Mesenchymal stem cell (in vitro differentiated cells and primary cell): ENCODE measurements around the gene MYO9B.
A peak's percentile ranks its signal among the peaks of the same experiment; 100 is the strongest.

Source experiments
- DNase-seq: peaks from one replicate; pipeline ENCODE4 v3.0.0-alpha.2; 2013
- H2AFZ ChIP-seq: one replicate; pipeline ENCODE4 v1.6.1; 2013; ENCODE audit warnings: low read depth, mild to moderate bottlenecking, control low read depth, inconsistent platforms, low read length, moderate library complexity
- H2AK5ac ChIP-seq: 2 replicates; pipeline ENCODE4 v1.6.1; 2013; ENCODE audit warnings: low read length, moderate library complexity, mild to moderate bottlenecking, inconsistent platforms; ENCODE audit not compliant: severe bottlenecking
- H2BK120ac ChIP-seq: one replicate; pipeline ENCODE4 v1.6.1; 2013; ENCODE audit warnings: low read depth, mild to moderate bottlenecking, inconsistent platforms, low read length, moderate library complexity
- H2BK12ac ChIP-seq, 2 experiments: one replicate each; pipeline ENCODE4 v1.6.1; 2013; ENCODE audit warnings: inconsistent platforms in 2 of 2, low read length in 2 of 2, mild to moderate bottlenecking in 2 of 2, moderate library complexity in 2 of 2, control low read depth in 1 of 2
- H2BK15ac ChIP-seq: one replicate; pipeline ENCODE4 v1.6.1; 2013; ENCODE audit warnings: mild to moderate bottlenecking, low read depth, inconsistent platforms; ENCODE audit not compliant: poor library complexity, severe bottlenecking
- H2BK5ac ChIP-seq: 2 replicates; pipeline ENCODE4 v1.6.1; 2013; ENCODE audit warnings: low read depth, mild to moderate bottlenecking, low read length, control low read depth, inconsistent platforms; ENCODE audit not compliant: poor library complexity, severe bottlenecking
- H3K14ac ChIP-seq, 2 experiments: one replicate each; pipeline ENCODE4 v1.6.1; 2013; ENCODE audit warnings: inconsistent platforms in 2 of 2, low read length in 2 of 2, control low read depth in 1 of 2, mild to moderate bottlenecking in 1 of 2, moderate library complexity in 1 of 2
- H3K18ac ChIP-seq, 2 experiments: one replicate each; pipeline ENCODE4 v1.6.1; 2013; ENCODE audit warnings: inconsistent platforms in 2 of 2, low read length in 2 of 2, control low read depth in 1 of 2, low read depth in 1 of 2, mild to moderate bottlenecking in 1 of 2
- H3K23ac ChIP-seq, 2 experiments: one replicate each; pipeline ENCODE4 v1.6.1; 2013; ENCODE audit warnings: inconsistent platforms in 2 of 2, low read length in 2 of 2, mild to moderate bottlenecking in 2 of 2, moderate library complexity in 2 of 2, control low read depth in 1 of 2
- H3K27ac ChIP-seq: 2 replicates; pipeline ENCODE4 v1.5.1; 2013; ENCODE audit warnings: mild to moderate bottlenecking, moderate library complexity, low read length, control low read depth, inconsistent platforms; ENCODE audit not compliant: poor library complexity, severe bottlenecking
- H3K27me3 ChIP-seq, 2 experiments: 2 replicates each; pipeline versions ENCODE4 v1.6.1 to v1.7.0; 2013; ENCODE audit warnings: low read length in 2 of 2, mild to moderate bottlenecking in 2 of 2, moderate library complexity in 2 of 2, control low read depth in 1 of 2, inconsistent platforms in 1 of 2; ENCODE audit not compliant: control insufficient read depth in 1 of 2, insufficient read depth in 1 of 2
- H3K36me3 ChIP-seq, 2 experiments: 2 replicates each; pipeline versions ENCODE4 v1.6.1 to v1.7.0; 2013; ENCODE audit warnings: low read length in 2 of 2, control low read depth in 1 of 2, inconsistent platforms in 1 of 2, low read depth in 1 of 2, mild to moderate bottlenecking in 1 of 2; ENCODE audit not compliant: insufficient read depth in 2 of 2, control insufficient read depth in 1 of 2
- H3K4ac ChIP-seq, 2 experiments: one replicate each; pipeline ENCODE4 v1.6.1; 2013; ENCODE audit warnings: inconsistent platforms in 2 of 2, low read length in 2 of 2, mild to moderate bottlenecking in 2 of 2, moderate library complexity in 2 of 2, control low read depth in 1 of 2, low read depth in 1 of 2
- H3K4me1 ChIP-seq: 2 replicates; pipeline ENCODE4 v1.6.1; 2013; ENCODE audit warnings: low read depth, low read length, control low read depth; ENCODE audit not compliant: control insufficient read depth, insufficient read depth
- H3K4me2 ChIP-seq: 2 replicates; pipeline ENCODE4 v1.6.1; 2013; ENCODE audit warnings: low read length, mild to moderate bottlenecking, inconsistent platforms; ENCODE audit not compliant: poor library complexity, severe bottlenecking
- H3K4me3 ChIP-seq, 2 experiments: 2 replicates each; pipeline versions ENCODE4 v1.5.1 to v1.7.0; 2013; ENCODE audit warnings: low read length in 2 of 2, mild to moderate bottlenecking in 2 of 2, control low read depth in 1 of 2, low read depth in 1 of 2; ENCODE audit not compliant: insufficient read depth in 1 of 2
- H3K79me1 ChIP-seq: replicated peaks from 2 replicates; pipeline ENCODE4 v1.6.1; 2013; ENCODE audit warnings: mild to moderate bottlenecking, control low read depth, low read length, inconsistent platforms; ENCODE audit not compliant: poor library complexity, severe bottlenecking
- H3K9ac ChIP-seq: 2 replicates; pipeline ENCODE4 v1.7.0; 2013; ENCODE audit warnings: mild to moderate bottlenecking, low read length, moderate library complexity
- H3K9me3 ChIP-seq: 2 replicates; pipeline ENCODE4 v1.7.0; 2013; ENCODE audit warnings: mild to moderate bottlenecking, low read length; ENCODE audit not compliant: control insufficient read depth
- H4K8ac ChIP-seq: one replicate; pipeline ENCODE4 v1.6.1; 2013; ENCODE audit warnings: inconsistent platforms, mild to moderate bottlenecking, low read length, moderate library complexity
- H4K91ac ChIP-seq: one replicate; pipeline ENCODE4 v1.6.1; 2013; ENCODE audit warnings: mild to moderate bottlenecking, low read length, inconsistent platforms
- WGBS: methylation state at CpG from one replicate; pipeline ENCODE4 v1.1.7; 2013; ENCODE audit warnings: mixed read lengths; 5-methylcytosine and 5-hydroxymethylcytosine counted together

Gene MYO9B

DNA sequence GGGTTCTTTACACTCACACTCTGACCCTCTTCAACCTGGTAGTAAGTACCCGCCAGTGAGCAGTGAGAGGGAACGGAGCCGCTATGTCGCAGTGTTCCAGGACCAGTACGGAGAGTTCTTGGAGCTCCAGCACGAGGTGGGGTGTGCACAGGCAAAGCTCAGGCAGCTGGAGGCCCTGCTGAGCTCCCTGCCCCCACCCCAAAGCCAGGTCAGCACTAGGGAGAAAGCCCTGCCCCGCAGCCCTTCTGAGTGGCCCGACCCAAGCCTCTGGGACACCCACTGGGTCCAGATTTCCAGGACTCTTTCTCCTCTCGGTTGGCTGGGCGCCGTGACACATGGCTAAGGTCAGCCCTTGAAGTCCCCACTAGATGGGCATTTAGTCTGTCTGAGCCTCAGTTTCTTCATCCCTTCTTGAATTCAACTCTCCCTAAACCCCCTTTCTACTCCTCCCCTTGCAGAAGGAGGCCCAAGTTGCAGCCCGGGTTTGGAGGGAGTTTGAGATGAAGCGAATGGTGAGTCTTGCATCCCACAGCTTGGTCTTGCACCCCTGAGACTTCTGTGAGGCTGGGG, 152.3 kb downstream of the MYO9B start:
- H3K4me1 ChIP-seq = peaks cover 14% of the 10 kb centered on the region
- peak overlapping the region in 1 of 2 experiments; percentile 50 for H2BK12ac ChIP-seq
- H3K79me1 ChIP-seq = peaks cover 21% of the 10 kb centered on the region
- peaks cover 34 to 52% of the 10 kb centered on the region in 2 experiments for H3K36me3 ChIP-seq
- H3K4me2 ChIP-seq = peak overlapping the region; percentile 40
- no peak overlapping the region for H3K18ac ChIP-seq
- H2BK120ac ChIP-seq = no peak overlapping the region
- H2BK5ac ChIP-seq = no peak overlapping the region
- H3K4ac ChIP-seq = no peak overlapping the region
- H3K9me3 ChIP-seq = no peaks in the 10 kb centered on the region
- no peak overlapping the region for H3K23ac ChIP-seq
- 77% methylated on average over 13 of the region's 13 CpGs for WGBS
- no peak overlapping the region for H2AFZ ChIP-seq
- no peak overlapping the region for H3K9ac ChIP-seq
- no peak for DNase-seq
- H2AK5ac ChIP-seq = peak overlapping the region; percentile 75
- H3K27me3 ChIP-seq = no peaks in the 10 kb centered on the region
- no peak overlapping the region for H3K27ac ChIP-seq
- peak overlapping the region; percentile 62 for H4K8ac ChIP-seq
- no peak overlapping the region for H3K4me3 ChIP-seq
- H4K91ac ChIP-seq = peak overlapping the region; percentile 84
- no peak overlapping the region for H3K14ac ChIP-seq
- no peak overlapping the region for H2BK15ac ChIP-seq

DNA sequence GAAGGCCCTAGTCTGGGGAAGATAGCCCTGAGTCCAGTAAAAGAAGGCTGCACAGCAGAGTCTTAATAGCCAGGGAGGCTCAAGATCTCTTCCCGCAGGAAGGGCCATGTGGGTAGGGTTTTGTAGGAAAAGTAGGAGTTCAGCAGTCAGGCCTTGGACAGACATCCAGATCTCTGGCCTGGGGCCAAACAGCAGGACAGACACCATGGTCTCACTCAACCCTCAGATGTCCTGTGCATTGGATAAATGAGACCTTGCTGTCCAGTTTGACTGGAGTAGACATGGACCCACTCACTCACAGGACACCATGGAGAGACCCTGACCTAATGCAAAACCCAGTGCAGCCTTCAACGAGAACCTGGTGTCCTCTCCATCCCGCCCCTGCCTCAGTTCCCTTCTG, 154.3 kb downstream of the MYO9B start:
- Histone ChIP-seq H3K4me3 (no peak overlapping the region), H2BK120ac (no peak overlapping the region), H3K27ac (no peak overlapping the region), H3K14ac (no peak overlapping the region), H3K27me3 (no peaks in the 10 kb centered on the region), H3K9ac (no peak overlapping the region), H4K8ac (no peak overlapping the region), H3K4me1 (peaks cover 20% of the 10 kb centered on the region), H2AFZ (no peak overlapping the region), H3K4ac (no peak overlapping the region), H3K18ac (no peak overlapping the region), H3K4me2 (no peak overlapping the region), H3K9me3 (no peaks in the 10 kb centered on the region), H2BK15ac (no peak overlapping the region), H3K23ac (no peak overlapping the region), H4K91ac (no peak overlapping the region), H3K79me1 (peaks cover 23% of the 10 kb centered on the region), H3K36me3 (peaks cover 38 to 58% of the 10 kb centered on the region in 2 experiments), H2AK5ac (no peak overlapping the region), H2BK12ac (no peak overlapping the region), H2BK5ac (no peak overlapping the region)
- no peak for DNase-seq
- 97% methylated on average over 3 of the region's 3 CpGs for WGBS

DNA sequence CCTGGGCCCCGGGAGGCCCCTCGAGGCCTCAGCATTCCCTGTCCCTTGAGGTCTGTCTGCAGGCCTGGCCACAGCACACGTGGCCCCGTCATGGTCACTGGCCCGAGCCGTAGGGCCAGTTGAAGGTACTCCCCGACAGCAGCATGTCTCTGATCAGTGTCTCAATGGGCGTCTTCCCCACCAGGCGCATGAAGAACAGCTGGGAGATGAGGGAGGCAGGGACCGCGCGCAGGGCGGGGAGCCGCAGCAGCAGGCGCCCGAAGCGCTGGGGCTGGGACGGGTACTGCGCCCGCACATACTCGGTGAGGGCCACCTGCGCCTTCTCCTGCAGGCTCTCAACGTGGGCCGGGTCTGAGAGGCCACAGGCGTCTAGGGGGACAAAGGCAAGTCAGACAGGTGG, 156.7 kb downstream of the MYO9B start:
- no peak overlapping the region for H2BK5ac ChIP-seq
- DNase-seq = no peak
- H2BK15ac ChIP-seq = no peak overlapping the region

DNA sequence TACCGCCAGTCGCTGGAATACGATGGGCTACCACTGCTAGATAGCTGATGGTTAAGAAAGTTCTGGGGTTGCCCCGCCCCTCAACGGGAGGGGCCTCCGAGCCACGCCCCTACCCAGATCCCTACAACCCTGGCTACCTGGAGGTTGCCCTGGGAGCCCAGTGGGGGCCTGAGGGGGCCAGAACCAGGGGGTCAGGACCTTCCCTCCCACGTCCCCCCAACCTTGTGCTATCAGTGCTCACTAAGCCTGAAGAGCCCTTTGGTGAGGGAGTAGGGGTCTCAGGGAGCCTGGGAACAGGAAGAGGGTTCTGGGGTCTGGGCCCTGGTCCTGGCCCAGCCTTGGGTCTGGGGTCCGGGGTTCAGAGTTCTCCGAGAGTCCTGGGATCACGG, 159.3 kb downstream of the MYO9B start:
- Histone ChIP-seq H2AK5ac (peak overlapping the region; percentile 90), H3K27ac (peak overlapping the region; percentile 68), H4K8ac (peak overlapping the region; percentile 92), H3K79me1 (peaks cover 20% of the 10 kb centered on the region), H3K4me1 (peaks cover 24% of the 10 kb centered on the region), H3K23ac (peak overlapping the region in 1 of 2 experiments; percentile 75), H3K18ac (peak overlapping the region; percentile 40 to 96), H3K4ac (peak overlapping the region; percentile 21 to 28), H2BK15ac (peak overlapping the region; percentile 55), H2BK120ac (no peak overlapping the region), H2AFZ (no peak overlapping the region), H3K9ac (peak overlapping the region; percentile 60), H2BK5ac (no peak overlapping the region), H4K91ac (peak overlapping the region; percentile 92), H3K4me2 (peak overlapping the region; percentile 92), H3K27me3 (no peaks in the 10 kb centered on the region), H3K14ac (peak overlapping the region in 1 of 2 experiments; percentile 35), H2BK12ac (peak overlapping the region in 1 of 2 experiments; percentile 37), H3K36me3 (peaks cover 35 to 62% of the 10 kb centered on the region in 2 experiments), H3K9me3 (no peaks in the 10 kb centered on the region), H3K4me3 (peak overlapping the region; percentile 68 to 74)
- WGBS = 13% methylated on average over 9 of the region's 11 CpGs
- DNase-seq = peak; percentile 67

More for the DNA sequence above, 156.7 kb downstream of the MYO9B start:
- 99% methylated on average over 25 of the region's 25 CpGs for WGBS
- no peak overlapping the region for H2BK12ac ChIP-seq
- no peak overlapping the region for H3K4me3 ChIP-seq
- H3K9ac ChIP-seq = no peak overlapping the region
- H3K4me2 ChIP-seq = no peak overlapping the region
- H2BK120ac ChIP-seq = no peak overlapping the region
- peaks cover 23% of the 10 kb centered on the region for H3K79me1 ChIP-seq
- H3K4ac ChIP-seq = no peak overlapping the region
- no peak overlapping the region for H3K23ac ChIP-seq
- no peak overlapping the region for H2AK5ac ChIP-seq
- H3K14ac ChIP-seq = no peak overlapping the region
- H3K27me3 ChIP-seq = no peaks in the 10 kb centered on the region
- peaks cover 31% of the 10 kb centered on the region for H3K4me1 ChIP-seq
- no peak overlapping the region for H3K27ac ChIP-seq
- no peak overlapping the region for H4K91ac ChIP-seq
- H2AFZ ChIP-seq = no peak overlapping the region
- H3K36me3 ChIP-seq = peaks cover 38 to 70% of the 10 kb centered on the region in 2 experiments
- no peak overlapping the region for H4K8ac ChIP-seq
- no peaks in the 10 kb centered on the region for H3K9me3 ChIP-seq
- H3K18ac ChIP-seq = no peak overlapping the region
